Measurements from ENCODE around the gene TIMM17A. TPM values are rescaled to one million over a fixed set of nuclear protein-coding genes. Genes with fewer than 3 reads are reported as not detected.
A peak's percentile ranks its signal among the peaks of the same experiment; 100 is the strongest.

Gene TIMM17A
- polyA plus RNA-seq, 3 donors = 27.4 to 50.3 (median 45.4) TPM

DNA sequence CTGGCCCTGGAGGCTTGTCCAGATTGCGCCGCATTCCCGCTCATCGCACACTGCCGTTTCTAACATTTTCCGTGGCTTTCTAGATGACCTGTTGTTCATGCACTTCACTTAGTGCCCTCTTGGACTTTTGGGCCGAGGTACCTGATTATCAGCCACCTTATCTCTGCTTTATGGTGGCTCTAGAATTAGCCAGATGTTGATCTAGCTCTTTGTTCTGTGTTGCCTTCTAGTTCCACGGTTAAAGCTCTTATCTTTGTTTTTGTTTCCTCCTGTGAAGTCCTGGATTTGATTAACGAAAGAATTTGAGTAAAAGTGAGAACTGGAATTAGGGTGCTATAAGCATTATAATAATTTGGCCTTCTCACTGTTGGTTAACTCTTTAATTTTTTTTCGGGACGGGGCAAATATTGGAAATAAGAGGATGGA lies 28.1 kb downstream of the TIMM17A start:
- Histone ChIP-seq H3K9ac (ENCODE audit: insufficient read depth, low read length, poor library complexity, severe bottlenecking) (peak overlapping the region; percentile 96), H3K27ac (ENCODE audit: low read depth in 1 of 2, low read length in 2 of 2) (peak overlapping the region; percentile 42 to 88), H3K9me3 (replicated peaks in 1 of 2; ENCODE audit: control insufficient read depth in 1 of 2, insufficient read depth in 1 of 2, low read length in 2 of 2) (no peaks in the 10 kb centered on the region), H3K27me3 (ENCODE audit: control insufficient read depth in 2 of 2, insufficient read depth in 2 of 2, low read length in 2 of 2) (no peaks in the 10 kb centered on the region), H2AFZ (ENCODE audit: insufficient read depth, low read depth, low read length, poor library complexity, severe bottlenecking) (peak overlapping the region; percentile 91), H3K4me2 (replicated peaks; ENCODE audit: extremely low read depth, low read length, poor library complexity, severe bottlenecking) (peak overlapping the region; percentile 83), H3K4me1 (ENCODE audit: control insufficient read depth in 1 of 2, insufficient read depth in 2 of 2, low read length in 2 of 2) (peaks cover 18 to 19% of the 10 kb centered on the region in 2 donors), H3K79me2 (ENCODE audit: insufficient read depth, low read length) (peaks cover 59% of the 10 kb centered on the region), H3K4me3 (replicated peaks in 1 of 3; ENCODE audit: low read depth in 2 of 3, low read length in 3 of 3) (peak overlapping the region; percentile 70 to 89 (median 89)), H3K36me3 (replicated peaks in 1 of 2; ENCODE audit: control insufficient read depth in 1 of 2, insufficient read depth in 2 of 2, low read length in 2 of 2) (peaks cover 8 to 22% of the 10 kb centered on the region in 2 donors), H4K20me1 (ENCODE audit: insufficient read depth, low read length) (peaks cover 53% of the 10 kb centered on the region)
- Mint-ChIP-seq H3K27me3 (ENCODE audit: low read depth in 3 of 3) (peaks cover 0 to 7% (median 2%) of the 10 kb centered on the region in 3 donors), H3K4me3 (peak overlapping the region; percentile 92 to 97), H3K36me3 (peaks cover 13 to 26% of the 10 kb centered on the region in 2 donors), H3K9me3 (no peaks in the 10 kb centered on the region), H3K4me1 (peaks cover 28% of the 10 kb centered on the region), H3K27ac (peak overlapping the region; percentile 61 to 93 (median 79))
- 20% methylated on average over 9 of the region's 11 CpGs for WGBS (ENCODE audit: insufficient coverage)
- TF ChIP-seq, protein P1, sequence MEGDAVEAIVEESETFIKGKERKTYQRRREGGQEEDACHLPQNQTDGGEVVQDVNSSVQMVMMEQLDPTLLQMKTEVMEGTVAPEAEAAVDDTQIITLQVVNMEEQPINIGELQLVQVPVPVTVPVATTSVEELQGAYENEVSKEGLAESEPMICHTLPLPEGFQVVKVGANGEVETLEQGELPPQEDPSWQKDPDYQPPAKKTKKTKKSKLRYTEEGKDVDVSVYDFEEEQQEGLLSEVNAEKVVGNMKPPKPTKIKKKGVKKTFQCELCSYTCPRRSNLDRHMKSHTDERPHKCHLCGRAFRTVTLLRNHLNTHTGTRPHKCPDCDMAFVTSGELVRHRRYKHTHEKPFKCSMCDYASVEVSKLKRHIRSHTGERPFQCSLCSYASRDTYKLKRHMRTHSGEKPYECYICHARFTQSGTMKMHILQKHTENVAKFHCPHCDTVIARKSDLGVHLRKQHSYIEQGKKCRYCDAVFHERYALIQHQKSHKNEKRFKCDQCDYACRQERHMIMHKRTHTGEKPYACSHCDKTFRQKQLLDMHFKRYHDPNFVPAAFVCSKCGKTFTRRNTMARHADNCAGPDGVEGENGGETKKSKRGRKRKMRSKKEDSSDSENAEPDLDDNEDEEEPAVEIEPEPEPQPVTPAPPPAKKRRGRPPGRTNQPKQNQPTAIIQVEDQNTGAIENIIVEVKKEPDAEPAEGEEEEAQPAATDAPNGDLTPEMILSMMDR (IDR thresholded peaks at IDR 0.05) = no peak
- intact Hi-C loops (cut with micrococcal nuclease) = no loop called here
- no peak for DNase-seq

DNA sequence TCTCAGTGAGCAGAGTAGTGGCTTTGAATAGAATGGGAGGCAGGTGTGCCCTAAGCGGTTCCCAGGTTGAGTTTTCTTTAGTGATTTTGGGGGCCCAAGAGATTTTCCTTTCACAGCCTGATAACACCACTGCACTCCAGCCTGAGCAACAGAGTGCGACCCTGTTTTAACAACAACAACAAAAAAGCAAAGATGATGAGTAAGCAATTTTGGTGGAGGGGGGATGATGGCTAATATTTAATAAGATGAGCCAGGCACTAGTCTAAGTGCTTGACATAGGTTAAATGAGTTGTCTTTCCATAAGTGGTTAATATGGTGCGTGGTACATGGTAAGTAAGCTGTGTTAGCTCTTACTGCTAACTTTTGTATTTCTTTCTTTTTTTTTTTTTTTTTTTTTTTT lies 29.1 kb downstream of the TIMM17A start:
- Histone ChIP-seq H2AFZ (ENCODE audit: insufficient read depth, low read depth, low read length, poor library complexity, severe bottlenecking) (no peak overlapping the region), H3K36me3 (replicated peaks in 1 of 2; ENCODE audit: control insufficient read depth in 1 of 2, insufficient read depth in 2 of 2, low read length in 2 of 2) (peaks cover 18 to 32% of the 10 kb centered on the region in 2 donors), H3K27ac (ENCODE audit: low read depth in 1 of 2, low read length in 2 of 2) (peak overlapping the region in 1 of 2 donors; percentile 8), H3K4me3 (replicated peaks in 1 of 3; ENCODE audit: low read depth in 2 of 3, low read length in 3 of 3) (no peak overlapping the region), H3K4me2 (replicated peaks; ENCODE audit: extremely low read depth, low read length, poor library complexity, severe bottlenecking) (no peak overlapping the region), H3K4me1 (ENCODE audit: control insufficient read depth in 1 of 2, insufficient read depth in 2 of 2, low read length in 2 of 2) (peaks cover 18 to 19% of the 10 kb centered on the region in 2 donors), H3K9ac (ENCODE audit: insufficient read depth, low read length, poor library complexity, severe bottlenecking) (no peak overlapping the region), H4K20me1 (ENCODE audit: insufficient read depth, low read length) (peaks cover 63% of the 10 kb centered on the region), H3K79me2 (ENCODE audit: insufficient read depth, low read length) (peaks cover 68% of the 10 kb centered on the region), H3K27me3 (ENCODE audit: control insufficient read depth in 2 of 2, insufficient read depth in 2 of 2, low read length in 2 of 2) (no peaks in the 10 kb centered on the region), H3K9me3 (replicated peaks in 1 of 2; ENCODE audit: control insufficient read depth in 1 of 2, insufficient read depth in 1 of 2, low read length in 2 of 2) (no peaks in the 10 kb centered on the region)
- no CpG with 5 or more reads among the region's 3 CpGs for WGBS (ENCODE audit: insufficient coverage)
- TF ChIP-seq, protein P1 (IDR thresholded peaks at IDR 0.05) = no peak
- Mint-ChIP-seq H3K27me3 (ENCODE audit: low read depth in 3 of 3) (peaks cover 0 to 5% (median 0%) of the 10 kb centered on the region in 3 donors), H3K9me3 (no peaks in the 10 kb centered on the region), H3K36me3 (peaks cover 23 to 37% of the 10 kb centered on the region in 2 donors), H3K4me1 (peaks cover 28% of the 10 kb centered on the region), H3K27ac (peak overlapping the region in 1 of 7 donors; percentile 70), H3K4me3 (no peak overlapping the region)
- intact Hi-C loops (cut with micrococcal nuclease) = no loop called here
- DNase-seq = no peak

Measured in CD14-positive monocyte (primary cell).